Aorta (tissue), 5 donors: ENCODE measurements around the gene RPL28. TPM values are rescaled to one million over a fixed set of nuclear protein-coding genes. Genes with fewer than 3 reads are reported as not detected.

Source experiments
- ATAC-seq: fragments of 200-7000 bp; cut with Tn5 transposase; one replicate; pipeline ENCODE4 v1.9.1; 2022; ENCODE audit warnings: moderate library complexity; ENCODE audit not compliant: low FRiP score
- DNase-seq, 2 donors: peaks; one replicate each; pipeline ENCODE4 v3.0.0-alpha.2; 2020
- H3K27ac ChIP-seq, 2 donors: one replicate each; pipeline ENCODE4 v1.5.1; 2013; ENCODE audit warnings: low read length in 2 of 2, mild to moderate bottlenecking in 2 of 2, moderate library complexity in 2 of 2, control low read depth in 1 of 2, inconsistent platforms in 1 of 2, low read depth in 1 of 2
- H3K27me3 ChIP-seq, 2 donors: one replicate each; pipeline ENCODE4 v1.6.1; 2013; ENCODE audit warnings: control low read depth in 1 of 2, low read length in 1 of 2, mild to moderate bottlenecking in 1 of 2, moderate library complexity in 1 of 2; ENCODE audit not compliant: insufficient read depth in 2 of 2, control insufficient read depth in 1 of 2
- H3K36me3 ChIP-seq, 2 donors: one replicate each; pipeline ENCODE4 v1.6.1; 2013; ENCODE audit warnings: control low read depth in 1 of 2, low read length in 1 of 2, mild to moderate bottlenecking in 1 of 2; ENCODE audit not compliant: insufficient read depth in 2 of 2, control insufficient read depth in 1 of 2
- H3K4me1 ChIP-seq, 2 donors: one replicate each; pipeline ENCODE4 v1.6.1; 2013; ENCODE audit warnings: low read length in 2 of 2, control low read depth in 1 of 2, mild to moderate bottlenecking in 1 of 2, moderate library complexity in 1 of 2; ENCODE audit not compliant: insufficient read depth in 2 of 2, control insufficient read depth in 1 of 2
- H3K4me3 ChIP-seq, 2 donors: one replicate each; pipeline ENCODE4 v1.5.1; 2013; ENCODE audit warnings: low read length in 2 of 2, control low read depth in 1 of 2, mild to moderate bottlenecking in 1 of 2
- H3K9me3 ChIP-seq: one replicate; pipeline ENCODE4 v1.6.1; 2013; ENCODE audit warnings: mild to moderate bottlenecking, low read length; ENCODE audit not compliant: control insufficient read depth
- WGBS, 2 donors: extraction: QIAGEN DNeasy Blood & Tissue Kit; methylation state at CpG; one replicate each; pipeline ENCODE4 v1.1.7; 2013; 5-methylcytosine and 5-hydroxymethylcytosine counted together
- intact Hi-C, 2 donors: fragments of 100-400 bp; cut with DNase I; formaldehyde crosslinking; loops; one replicate each; pipeline versions ENCODE4 v1.14.2 to v1.15.0; 2022
- polyA plus RNA-seq, 2 donors: library from polyadenylated mRNA; stranded (reverse); fragments of 200-250 nt; gene quantifications; one replicate each; pipeline ENCODE4 v1.2.3, GENCODE V29; 2013
- total RNA-seq, 2 donors: library from RNA; stranded (reverse); fragmentation: NEBNext Ultra II Directional; extraction: Animal tissue kit (Norgen Biotek cat#: 25700); gene quantifications; one replicate each; pipeline ENCODE4 v1.2.1, GENCODE V29; 2021
- donor health status: healthy with polysubstance abuse.
- donor health status: Bipolar disorder and iron deficiency.
- donor health status: DM: no; HTN: no; CAD: no.
- donor health status: DM: no; HTN: no; CAD: no.
- donor health status: DM: yes; HTN: yes; CAD: no.

The RPL28 gene
- total and polyA plus RNA-seq, 4 donors: 841 to 1,335 (median 1,160) TPM

- Histone ChIP-seq H3K36me3 (no peaks in the 10 kb centered on the region), H3K27me3 (peaks cover 0 to 2% of the 10 kb centered on the region in 2 donors), H3K4me1 (no peaks in the 10 kb centered on the region), H3K4me3 (no peak overlapping the region), H3K27ac (no peak overlapping the region), H3K9me3 (no peaks in the 10 kb centered on the region)
- 82 to 83% methylated on average over 24 of the region's 24 CpGs for WGBS, 2 donors
- ATAC-seq (no peak), DNase-seq (no peak)
- intact Hi-C loops: no loop called here
These were observed 2.2 kb downstream of the RPL28 start for GRCh38 chr19:55387736-55388497.

GRCh38 chr19:55389386-55390317, 3.9 kb downstream of the RPL28 start:
- Histone ChIP-seq H3K27me3 (peaks cover 0 to 2% of the 10 kb centered on the region in 2 donors), H3K4me3 (no peak overlapping the region), H3K27ac (no peak overlapping the region), H3K9me3 (no peaks in the 10 kb centered on the region), H3K4me1 (no peaks in the 10 kb centered on the region), H3K36me3 (no peaks in the 10 kb centered on the region)
- ATAC-seq: no peak
- DNase-seq: peak in 1 of 2 donors; percentile 73
- 77 to 78% methylated on average over 21 of the region's 21 CpGs for WGBS, 2 donors
- intact Hi-C loops: no loop called here

- Histone ChIP-seq H3K4me3 (no peak overlapping the region), H3K27me3 (peaks cover 0 to 2% of the 10 kb centered on the region in 2 donors), H3K9me3 (no peaks in the 10 kb centered on the region), H3K36me3 (no peaks in the 10 kb centered on the region), H3K4me1 (no peaks in the 10 kb centered on the region), H3K27ac (no peak overlapping the region)
- ATAC-seq (no peak), DNase-seq (no peak)
- WGBS, 2 donors: 70 to 72% methylated on average over 7 of the region's 7 CpGs
- intact Hi-C loops: no loop called here
These were observed 4.7 kb downstream of the RPL28 start for GRCh38 chr19:55390461-55390880.

- intact Hi-C loops: no loop called here
- DNase-seq: no peak
- Histone ChIP-seq H3K4me3 (no peak overlapping the region), H3K9me3 (no peaks in the 10 kb centered on the region), H3K27me3 (no peaks in the 10 kb centered on the region), H3K27ac (no peak overlapping the region), H3K4me1 (no peaks in the 10 kb centered on the region), H3K36me3 (no peaks in the 10 kb centered on the region)
- ATAC-seq: no peak
- WGBS, 2 donors: 75 to 78% methylated on average over 12 of the region's 12 CpGs
These were observed 5.5 kb downstream of the RPL28 start for GRCh38 chr19:55391191-55391670.

- DNase-seq (no peak), ATAC-seq (no peak)
- intact Hi-C loops: no loop called here
- WGBS, 2 donors: 69 to 72% methylated on average over 18 of the region's 18 CpGs
- H3K9me3 ChIP-seq: no peaks in the 10 kb centered on the region
- H3K27ac ChIP-seq: no peak overlapping the region
- H3K27me3 ChIP-seq: no peaks in the 10 kb centered on the region
- no peaks in the 10 kb centered on the region for H3K36me3 ChIP-seq
- no peak overlapping the region for H3K4me3 ChIP-seq
- no peaks in the 10 kb centered on the region for H3K4me1 ChIP-seq
These were observed 6.2 kb downstream of the RPL28 start for GRCh38 chr19:55391702-55392615.

- ATAC-seq: no peak
- Histone ChIP-seq H3K36me3 (no peaks in the 10 kb centered on the region), H3K4me3 (no peak overlapping the region), H3K27me3 (no peaks in the 10 kb centered on the region), H3K27ac (no peak overlapping the region), H3K4me1 (no peaks in the 10 kb centered on the region), H3K9me3 (no peaks in the 10 kb centered on the region)
- DNase-seq: no peak
- 61 to 65% methylated on average over 18 of the region's 18 CpGs for WGBS, 2 donors
- intact Hi-C loops: no loop called here
These were observed 7.4 kb downstream of the RPL28 start for GRCh38 chr19:55392820-55393761.

- no peak overlapping the region for H3K27ac ChIP-seq
- ATAC-seq: no peak
- intact Hi-C loops: no loop called here
- H3K9me3 ChIP-seq: no peaks in the 10 kb centered on the region
- no peaks in the 10 kb centered on the region for H3K27me3 ChIP-seq
- H3K36me3 ChIP-seq: no peaks in the 10 kb centered on the region
- H3K4me3 ChIP-seq: no peak overlapping the region
- no peaks in the 10 kb centered on the region for H3K4me1 ChIP-seq
- WGBS, 2 donors: 80 to 82% methylated on average over 12 of the region's 12 CpGs
- DNase-seq: no peak
These were observed 12.6 kb downstream of the RPL28 start for GRCh38 chr19:55398200-55398925.
